HG03175 (cell line): ENCODE results near the gene TEK.
"Not testable (repeated sequence)": the region's sequence is repeated elsewhere in the genome, so short reads cannot be mapped to it uniquely, and the experiment has no call there.

Experiments
- ATAC-seq: cut with Tn5 transposase; IDR thresholded peaks from one replicate; pipeline ENCODE4 v1.9.1; 2021; ENCODE audit warnings: mild to moderate bottlenecking, moderate library complexity; ENCODE audit not compliant: unreplicated experiment

Gene TEK

DNA sequence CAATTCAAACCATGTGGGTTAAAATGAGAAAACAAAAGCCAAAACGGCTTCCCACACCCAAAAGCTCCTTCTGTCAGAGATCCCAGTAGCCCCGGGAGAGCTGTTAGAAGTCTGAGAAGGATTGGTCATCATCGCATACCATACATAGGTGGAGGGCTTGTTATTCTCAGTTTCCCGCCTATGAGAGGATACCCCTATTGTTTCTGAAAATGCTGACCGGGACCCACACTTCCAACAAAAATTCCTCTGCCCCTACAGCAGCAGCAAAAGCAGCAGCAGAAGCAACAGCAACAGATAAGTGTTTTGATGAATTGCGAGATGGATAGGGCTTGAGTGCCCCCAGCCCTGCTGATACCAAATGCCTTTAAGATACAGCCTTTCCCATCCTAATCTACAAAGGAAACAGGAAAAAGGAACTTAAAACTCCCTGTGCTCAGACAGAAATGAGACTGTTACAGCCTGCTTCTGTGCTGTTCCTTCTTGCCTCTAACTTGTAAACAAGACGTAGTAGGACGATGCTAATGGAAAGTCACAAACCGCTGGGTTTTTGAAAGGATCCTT, at the start of gene TEK:
Gene TEK, plus strand, starts transcription at position 245 of the 561 bp plus-strand sequence. CDS start 366 bp downstream, outside the sequence.
- ATAC-seq, result no peak

DNA sequence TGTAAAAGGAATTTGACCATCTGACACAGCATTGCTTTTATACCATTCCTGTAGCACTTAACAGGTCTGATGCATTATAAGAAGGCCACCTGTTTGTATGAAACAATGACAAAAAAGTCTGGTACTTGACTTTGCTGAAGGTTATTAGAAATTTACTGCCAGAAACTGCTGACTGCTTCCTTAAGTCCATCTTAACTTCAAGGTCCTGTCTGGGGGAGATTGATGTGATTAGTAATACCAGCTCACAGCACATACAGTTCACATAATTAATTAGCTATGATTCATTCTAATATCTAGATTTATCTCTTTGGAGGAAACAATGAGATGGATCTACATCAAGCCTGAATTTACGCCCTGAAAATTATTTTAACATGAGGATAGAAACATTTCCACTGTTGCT, 49.6 kb upstream of the TEK start:
- no peak for ATAC-seq

DNA sequence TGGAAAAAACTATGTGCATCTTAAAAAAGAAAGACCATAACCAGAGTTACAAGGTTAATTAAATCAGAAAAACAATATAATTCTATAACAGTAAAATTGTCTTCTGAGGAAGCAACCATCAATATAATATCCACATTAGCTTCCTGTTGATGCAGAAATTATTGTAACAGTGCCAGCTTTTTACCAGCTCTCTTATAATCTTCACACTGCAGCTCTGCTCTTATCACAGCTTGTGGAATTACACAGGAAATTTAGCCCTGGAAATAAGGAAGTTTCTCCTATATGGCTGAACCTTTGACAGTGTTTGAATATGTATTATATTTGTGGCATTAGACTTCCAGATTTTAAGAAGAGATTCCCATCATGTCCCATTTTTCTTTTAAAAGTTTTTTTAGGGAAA, 49.1 kb upstream of the TEK start:
- no peak for ATAC-seq

DNA sequence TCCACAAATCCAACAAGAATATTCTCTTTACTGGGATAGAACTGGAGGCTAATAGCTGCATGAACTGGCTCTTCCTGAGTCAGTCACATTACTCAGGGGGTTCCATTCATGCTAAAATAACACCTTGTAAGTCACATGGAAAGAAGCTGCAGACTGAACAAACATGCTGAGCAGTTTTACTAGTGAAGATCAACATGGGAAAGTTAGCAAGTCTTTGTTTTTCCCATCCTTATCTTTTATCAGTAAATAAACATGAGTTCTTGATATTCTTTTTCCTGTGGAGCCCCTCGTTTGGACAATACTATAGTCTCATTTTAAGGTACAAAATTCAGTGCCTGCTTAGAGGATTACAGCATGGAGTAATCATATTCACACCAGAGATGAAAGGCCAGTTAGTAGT, 43.7 kb upstream of the TEK start:
- no peak for ATAC-seq

DNA sequence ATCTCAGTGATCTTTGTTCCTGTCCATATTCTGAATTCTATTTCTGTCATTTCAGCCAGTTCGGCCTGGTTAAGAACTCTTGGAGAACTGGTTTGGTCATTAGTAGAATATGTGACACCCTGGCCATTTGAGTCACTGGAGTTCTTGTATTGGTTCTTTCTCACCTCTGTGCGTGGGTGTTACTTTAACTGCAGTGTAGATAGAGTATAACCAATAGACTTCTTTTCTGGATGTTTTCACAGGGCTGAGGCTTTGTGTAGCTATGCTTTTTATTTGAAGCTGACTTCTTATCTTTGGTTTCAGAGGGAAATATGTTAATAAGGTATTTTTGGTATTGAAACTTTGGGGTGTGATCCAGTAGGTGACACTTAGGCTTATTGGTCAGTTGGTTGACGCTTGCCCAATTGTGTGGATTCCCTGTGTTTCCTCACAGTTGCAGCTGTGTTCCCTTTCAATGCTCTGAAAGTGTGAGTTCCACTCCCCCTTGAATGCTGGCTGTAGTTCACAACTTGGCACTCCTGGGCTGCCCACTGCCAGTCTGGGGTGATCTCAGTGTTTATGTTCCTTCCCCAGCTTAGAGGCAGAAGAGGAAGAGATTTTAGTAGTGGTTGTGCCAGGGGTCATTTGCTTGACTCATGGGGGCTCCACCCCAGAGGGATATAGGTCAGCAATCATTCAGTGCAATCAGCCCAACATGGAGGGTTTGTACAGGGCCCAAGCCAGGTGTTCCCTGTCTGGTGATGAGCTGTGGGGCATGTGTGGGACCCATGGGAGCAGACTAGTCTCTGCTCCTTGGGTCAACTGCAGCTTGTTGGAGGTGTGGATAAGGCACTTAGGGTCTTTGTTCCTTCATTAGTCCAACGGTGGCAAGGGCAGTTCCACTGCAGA, 34.9 kb upstream of the TEK start:
- no peak for ATAC-seq

DNA sequence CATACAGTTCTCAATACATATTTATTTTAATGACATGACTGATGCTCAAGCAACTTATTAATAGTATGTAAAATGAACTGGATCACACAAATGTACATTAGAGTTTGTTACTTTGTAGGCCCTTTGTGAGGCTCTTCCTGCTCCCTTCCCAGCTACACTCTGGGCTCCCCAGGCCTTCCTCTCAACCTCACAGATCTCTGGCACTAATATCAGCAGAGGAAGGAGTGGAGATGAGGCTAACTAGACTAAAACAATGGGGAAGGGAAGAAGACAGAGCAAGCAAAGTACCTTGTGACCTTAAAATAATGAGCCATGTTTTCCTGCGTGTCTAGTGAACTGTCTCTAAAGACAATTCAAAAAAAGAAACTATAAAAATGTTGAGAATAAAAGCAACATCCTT, 30.3 kb upstream of the TEK start:
- no peak for ATAC-seq

DNA sequence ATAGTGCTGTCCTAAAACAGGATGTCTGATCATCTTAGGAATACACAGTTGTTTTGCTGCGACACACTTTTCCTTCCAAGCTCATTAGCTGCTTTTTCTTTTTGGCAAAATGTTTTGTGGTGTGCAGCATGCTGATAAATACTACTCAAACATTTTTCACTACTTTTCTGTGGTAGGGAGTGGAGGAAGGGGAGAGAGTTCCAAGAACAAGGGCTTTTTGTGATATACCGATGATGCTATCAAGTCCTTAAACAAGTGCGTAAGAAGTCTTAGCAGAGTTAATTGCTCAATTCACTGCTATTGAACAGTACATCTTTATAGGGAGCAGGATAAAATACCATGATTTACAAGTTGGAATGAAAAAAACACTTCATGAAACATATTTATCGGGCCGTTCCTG, 23.6 kb upstream of the TEK start:
- no peak for ATAC-seq

DNA sequence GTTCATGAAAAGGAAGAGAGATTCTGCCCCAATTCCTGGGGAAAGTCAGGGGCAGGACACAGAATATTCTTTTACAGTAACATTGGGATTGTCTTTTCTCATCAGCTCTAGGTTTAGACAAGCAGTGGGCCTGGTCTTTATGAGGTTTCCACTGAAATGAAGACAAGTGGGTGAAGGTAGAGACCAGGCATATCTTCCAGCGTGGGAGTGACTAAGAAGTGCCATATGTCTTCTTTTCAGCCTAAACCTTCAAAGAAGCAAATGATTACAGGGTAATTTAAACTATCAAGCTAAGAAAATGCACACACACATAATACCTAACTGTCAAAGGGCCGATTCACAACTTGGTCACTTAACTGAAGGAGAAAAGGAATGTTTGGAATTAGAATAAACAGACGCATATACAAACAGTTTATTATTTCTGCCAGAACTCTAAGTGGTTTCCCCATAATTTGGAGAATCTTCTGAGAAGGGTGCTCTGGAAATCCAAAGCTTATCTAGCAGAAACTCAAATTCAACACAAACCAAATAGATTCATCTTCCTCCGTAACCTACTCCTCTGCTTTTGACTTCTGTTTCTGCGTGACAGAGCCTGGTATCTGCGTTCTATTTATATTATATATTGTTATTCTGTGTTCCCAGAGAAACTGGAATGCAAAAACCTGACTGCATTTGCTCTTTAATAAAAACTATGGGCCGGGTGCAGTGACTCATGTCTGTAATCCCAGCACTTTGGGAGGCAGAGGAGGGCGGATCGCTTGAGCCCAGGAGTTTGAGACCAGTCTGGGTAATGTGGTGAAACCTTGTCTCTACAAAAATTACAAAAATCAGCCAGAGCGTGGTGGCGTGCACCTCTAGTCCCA, 22.0 kb upstream of the TEK start:
- no peak for ATAC-seq

DNA sequence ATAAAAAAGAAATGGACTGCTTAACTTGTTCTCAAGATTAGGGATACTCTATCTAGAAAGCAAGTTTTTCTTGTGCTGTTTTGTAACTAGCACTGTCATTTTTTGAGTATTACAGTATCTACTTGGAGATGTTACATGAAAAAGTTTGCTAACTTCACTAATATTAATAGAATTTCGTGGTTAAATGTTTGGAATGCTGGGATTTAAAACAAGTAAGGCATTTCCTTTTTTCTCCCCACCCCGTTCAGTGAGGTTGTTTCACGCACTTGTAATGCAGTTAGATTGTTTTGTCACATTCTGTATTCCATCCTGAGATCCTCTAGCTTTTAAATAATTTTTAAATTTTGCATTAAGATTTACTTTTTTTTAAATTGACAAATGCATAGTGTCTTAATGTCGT, 20.0 kb upstream of the TEK start:
- no peak for ATAC-seq

DNA sequence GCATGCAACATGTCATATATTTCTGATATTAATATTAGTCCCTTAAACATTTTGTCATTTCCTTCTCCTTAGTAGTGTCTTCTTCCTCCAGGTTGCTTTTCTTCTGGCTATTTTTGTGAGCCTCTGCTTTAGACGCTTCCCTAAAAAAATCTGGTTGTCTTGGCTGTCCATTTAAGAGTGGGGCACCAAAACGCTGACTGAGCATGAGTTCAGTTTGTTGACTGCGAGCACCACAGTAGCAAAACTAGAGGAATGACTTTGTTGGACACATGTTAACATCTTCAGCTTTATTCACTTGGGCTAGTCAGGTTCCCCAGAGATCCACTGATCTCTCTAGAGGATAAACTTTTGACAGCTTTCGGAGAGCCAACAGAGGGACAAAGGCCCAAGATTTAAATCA, 19.3 kb upstream of the TEK start:
- no peak for ATAC-seq

DNA sequence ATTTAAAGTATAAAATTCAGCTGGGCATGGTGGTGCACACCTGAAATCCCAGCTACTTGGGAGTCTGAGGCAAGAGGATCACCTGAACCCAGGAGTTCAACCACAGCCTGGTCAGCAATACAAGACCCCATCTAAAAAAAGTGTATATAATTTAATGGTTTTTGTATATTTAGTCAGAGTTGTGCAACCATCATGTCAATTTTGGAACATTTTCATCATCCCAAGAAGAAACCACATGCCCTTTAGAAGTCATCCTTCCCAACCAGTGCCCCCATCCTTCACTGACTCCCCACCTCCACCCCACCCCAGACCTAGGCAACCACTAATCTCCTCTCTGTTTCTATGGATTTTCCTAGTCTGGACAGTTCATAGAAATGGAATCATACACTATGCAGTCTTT, 18.8 kb upstream of the TEK start:
- ATAC-seq, result no peak

DNA sequence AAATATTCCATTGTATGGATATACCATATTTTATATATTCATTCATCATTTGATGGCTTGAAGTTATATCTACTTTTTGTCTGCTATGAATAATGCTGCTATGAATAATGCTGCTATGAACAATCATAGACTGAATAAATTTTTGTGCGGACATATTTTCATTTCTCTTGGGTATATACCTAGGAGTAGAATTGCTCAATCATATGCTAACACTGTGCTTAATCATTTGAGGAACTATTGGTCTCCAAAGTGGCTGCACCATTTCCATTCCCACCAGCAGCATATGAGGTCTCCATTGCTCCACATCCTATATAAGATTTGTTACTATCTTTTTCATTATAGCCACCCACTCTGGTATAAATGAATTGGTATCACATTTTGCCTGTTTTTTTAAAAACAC, 18.3 kb upstream of the TEK start:
- no peak for ATAC-seq

DNA sequence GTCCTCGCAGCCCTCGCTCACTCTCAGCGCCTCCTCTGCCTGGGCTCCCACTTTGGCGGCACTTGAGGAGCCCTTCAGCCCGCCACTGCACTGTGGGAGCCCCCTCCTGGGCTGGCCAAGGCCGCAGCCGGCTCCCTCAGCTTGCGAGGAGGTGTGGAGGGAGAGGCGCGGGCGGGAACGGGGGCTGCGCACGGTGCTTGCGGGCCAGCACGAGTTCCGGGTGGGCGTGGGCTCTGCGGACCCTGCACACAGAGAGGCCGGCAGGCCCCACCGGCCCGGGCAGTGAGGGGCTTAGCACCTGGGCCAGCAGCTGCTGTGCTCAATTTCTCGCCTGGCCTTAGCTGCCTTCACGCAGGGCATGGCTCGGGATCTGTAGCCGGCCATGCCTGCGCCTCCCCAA, 16.5 kb upstream of the TEK start:
- ATAC-seq, result not testable (repeated sequence)

DNA sequence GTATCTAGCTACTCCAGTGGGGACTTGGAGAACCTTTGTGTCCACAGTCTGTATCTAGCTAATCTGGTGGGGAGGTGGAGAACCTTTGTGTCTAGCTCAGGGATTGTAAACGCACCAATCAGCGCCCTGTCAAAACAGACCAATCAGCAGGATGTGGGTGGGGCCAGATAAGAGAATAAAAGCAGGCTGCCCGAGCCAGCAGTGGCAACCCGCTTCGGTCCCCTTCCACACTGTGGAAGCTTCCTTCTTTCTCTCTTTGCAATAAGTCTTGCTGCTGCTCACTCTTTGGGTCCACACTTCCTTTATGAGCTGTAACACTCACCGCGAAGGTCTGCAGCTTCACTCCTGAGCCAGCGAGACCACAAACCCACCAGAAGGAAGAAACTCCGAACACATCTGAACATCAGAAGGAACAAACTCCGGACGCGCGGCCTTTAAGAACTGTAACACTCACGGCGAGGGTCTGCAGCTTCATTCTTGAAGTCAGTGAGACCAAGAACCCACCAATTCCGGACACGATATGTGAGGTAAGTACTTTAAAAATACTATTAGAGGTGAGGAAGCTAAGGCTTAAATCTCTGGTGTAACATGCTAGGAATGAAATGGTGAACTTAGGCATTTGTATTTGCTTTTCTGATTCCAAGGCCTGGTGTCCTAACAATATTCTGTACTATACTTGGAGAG, 15.5 kb upstream of the TEK start:
- ATAC-seq, result not testable (repeated sequence)

DNA sequence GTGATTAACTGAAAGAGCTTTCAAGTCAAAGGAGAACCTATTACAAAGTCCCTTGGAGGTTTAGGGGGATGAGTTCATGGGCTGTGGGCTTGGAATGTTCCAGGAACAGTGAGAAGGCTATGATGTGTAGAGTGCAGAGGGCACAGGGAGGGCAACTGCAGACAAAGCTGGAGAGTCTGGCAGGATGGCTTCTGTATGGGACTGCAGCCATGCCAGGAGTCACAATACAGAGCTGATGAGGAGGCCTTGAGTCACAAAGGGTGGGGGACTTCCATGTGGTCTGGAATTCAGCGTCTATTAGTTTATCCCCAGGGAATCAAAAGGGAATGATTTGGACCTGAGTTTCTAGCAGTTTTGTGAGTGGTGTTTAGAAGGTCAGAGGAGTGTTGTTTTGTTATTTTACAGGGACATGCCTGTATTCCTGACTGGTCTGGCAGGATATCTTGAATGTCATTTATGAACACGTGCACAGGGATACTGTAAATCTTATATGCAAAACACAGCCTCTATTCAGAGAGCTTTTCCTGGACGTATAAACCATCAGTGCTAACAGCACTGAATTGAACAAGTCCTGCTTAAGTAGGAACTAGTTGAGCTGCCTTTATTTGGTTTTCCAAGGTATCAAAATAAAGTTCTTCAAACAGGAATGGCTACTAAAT, 14.3 kb upstream of the TEK start:
- ATAC-seq, result no peak

DNA sequence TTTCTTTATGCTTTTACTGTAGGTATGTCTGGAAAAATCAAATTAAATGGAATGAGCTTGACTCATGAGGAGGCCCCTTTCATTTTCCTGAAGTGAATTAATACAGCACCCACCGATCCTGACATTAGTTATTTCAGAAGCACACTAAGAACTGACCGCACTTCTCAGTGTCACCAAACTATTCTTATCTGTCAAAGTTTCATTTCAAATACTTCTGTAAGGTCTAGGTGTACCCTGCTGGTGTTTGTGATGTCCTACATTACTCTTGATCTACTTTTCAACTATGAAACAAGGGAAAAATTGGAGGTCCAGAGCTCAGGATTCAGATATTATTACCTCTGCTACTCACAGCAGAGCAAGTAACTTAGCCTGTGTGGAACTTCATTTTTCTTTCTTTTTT, 1.8 kb upstream of the TEK start:
- ATAC-seq, result no peak

DNA sequence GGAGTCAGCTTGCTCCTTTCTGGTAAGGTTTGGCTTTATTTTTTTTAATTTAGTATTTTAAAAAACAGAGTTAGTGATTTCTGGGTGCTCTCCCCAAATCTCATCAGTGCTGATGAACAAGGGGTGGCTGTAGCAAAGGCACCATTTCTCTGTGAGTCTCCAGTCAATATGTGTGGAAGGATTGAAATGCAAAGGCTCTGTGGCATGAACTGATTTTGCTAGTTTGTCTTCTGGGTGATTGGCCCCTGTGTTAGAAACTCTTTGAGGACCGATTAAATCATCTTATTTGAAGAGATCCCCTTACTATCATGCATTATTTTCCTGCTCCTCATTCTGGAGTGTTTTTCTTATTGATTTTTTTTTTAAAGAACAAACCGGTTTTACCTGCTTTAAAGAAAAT, 596 bp downstream of the TEK start:
- ATAC-seq, result no peak

DNA sequence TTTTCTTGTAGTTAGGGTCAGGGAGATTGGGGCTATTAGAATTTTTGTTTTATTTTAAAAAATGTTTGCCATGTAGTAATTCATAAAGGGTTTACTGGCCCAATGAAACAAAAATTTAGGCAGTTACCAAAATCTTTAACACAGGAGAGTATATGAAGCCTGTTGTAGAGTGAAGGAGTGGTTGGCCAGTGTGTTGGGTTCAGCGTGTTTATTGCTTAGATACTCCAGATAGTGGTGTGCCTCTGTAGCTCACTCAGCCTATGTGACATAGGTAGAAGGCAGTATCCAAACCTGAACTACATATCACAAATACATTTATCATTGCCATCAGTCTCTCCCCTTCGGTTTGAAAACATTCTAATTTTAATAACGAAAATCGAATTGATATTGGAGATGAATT, 1.2 kb downstream of the TEK start:
- no peak for ATAC-seq

DNA sequence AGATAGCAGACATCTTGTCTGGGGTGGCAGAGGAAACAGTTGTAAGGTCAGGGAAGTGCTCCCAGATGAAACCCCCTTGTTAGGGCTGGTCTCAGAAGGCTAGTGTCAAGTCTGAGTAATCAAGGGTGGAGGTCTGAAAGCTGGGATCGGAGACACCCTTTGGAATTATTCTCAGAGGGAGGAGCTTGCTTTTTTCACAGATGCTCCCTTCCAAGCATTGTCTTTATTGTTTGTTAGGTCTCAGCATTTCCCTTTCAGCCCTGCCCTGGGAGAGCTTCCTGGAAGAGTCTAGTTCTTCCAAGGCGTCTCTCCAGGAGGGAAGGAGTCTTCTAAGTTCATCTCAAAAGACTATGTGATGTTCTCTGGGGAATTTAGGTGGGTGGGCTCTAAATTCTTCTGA, 3.2 kb downstream of the TEK start:
- no peak for ATAC-seq

DNA sequence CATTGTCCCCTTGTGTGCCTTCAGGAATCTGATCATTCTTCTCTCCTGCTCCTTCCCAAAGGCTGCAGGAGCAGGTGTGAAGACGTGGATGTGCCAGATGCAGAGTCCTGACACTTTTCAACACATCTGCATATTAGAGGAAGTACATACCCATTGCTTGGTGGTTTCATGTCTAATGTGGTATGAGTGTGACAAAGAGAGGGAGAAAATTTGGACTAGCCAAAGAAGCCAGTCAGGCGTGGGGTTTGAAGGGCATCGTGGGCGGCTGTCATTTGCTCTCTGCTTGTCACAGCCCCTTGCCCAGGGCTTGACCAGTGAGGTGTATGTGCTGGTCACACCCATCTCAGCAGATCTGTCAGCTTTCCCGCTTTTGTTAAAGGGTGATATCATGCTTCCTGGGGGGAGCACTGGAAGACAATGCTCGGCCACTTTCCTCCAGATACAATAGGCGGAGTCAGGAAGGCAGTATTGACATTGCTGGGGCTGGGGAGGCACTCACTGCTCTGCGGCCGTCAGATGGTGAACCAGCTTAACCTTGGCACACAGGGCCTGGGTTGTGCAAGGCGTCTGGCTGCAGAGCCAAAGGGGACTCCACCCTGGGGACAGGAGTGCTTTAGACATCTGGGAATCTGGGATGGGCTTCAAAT, 8.6 kb downstream of the TEK start:
- ATAC-seq, result peak; percentile 30
